GM19324 (cell line): ENCODE results near the gene FOXP2.

Source experiments
- ATAC-seq: cut with Tn5 transposase; IDR thresholded peaks from one replicate; pipeline ENCODE4 v1.9.1; 2021; ENCODE audit warnings: mild to moderate bottlenecking, moderate library complexity; ENCODE audit not compliant: unreplicated experiment, low FRiP score

FOXP2 gene

GRCh38 chr7:114648680-114649079 lies 234.1 kb downstream of the FOXP2 start:
- ATAC-seq: no peak

GRCh38 chr7:114649689-114650088 lies 235.1 kb downstream of the FOXP2 start:
- ATAC-seq: no peak

- ATAC-seq: no peak
Measured at GRCh38 chr7:114650491-114650890, 235.9 kb downstream of the FOXP2 start.

GRCh38 chr7:114652041-114652440 lies 237.4 kb downstream of the FOXP2 start:
- ATAC-seq: no peak

GRCh38 chr7:114653364-114654088 lies 238.9 kb downstream of the FOXP2 start:
- no peak for ATAC-seq

- ATAC-seq: no peak
Measured at GRCh38 chr7:114656466-114656865, 241.9 kb downstream of the FOXP2 start.

- ATAC-seq: no peak
Measured at GRCh38 chr7:114657279-114657678, 242.7 kb downstream of the FOXP2 start.

GRCh38 chr7:114658216-114658615 lies 243.6 kb downstream of the FOXP2 start:
- ATAC-seq: no peak

GRCh38 chr7:114659409-114660125 lies 245.0 kb downstream of the FOXP2 start:
- ATAC-seq: no peak

- no peak for ATAC-seq
Measured at GRCh38 chr7:114660126-114660486, 245.5 kb downstream of the FOXP2 start.

GRCh38 chr7:114660753-114661152 lies 246.1 kb downstream of the FOXP2 start:
- ATAC-seq: no peak

- ATAC-seq: no peak
Measured at GRCh38 chr7:114662002-114662677, 247.5 kb downstream of the FOXP2 start.

GRCh38 chr7:114663502-114663901 lies 248.9 kb downstream of the FOXP2 start:
- no peak for ATAC-seq

GRCh38 chr7:114670676-114671075 lies 256.1 kb downstream of the FOXP2 start:
- no peak for ATAC-seq

- no peak for ATAC-seq
Measured at GRCh38 chr7:114671563-114672123, 257.0 kb downstream of the FOXP2 start.

GRCh38 chr7:114678116-114678515 lies 263.5 kb downstream of the FOXP2 start:
- no peak for ATAC-seq

- ATAC-seq: no peak
Measured at GRCh38 chr7:114687238-114687637, 272.6 kb downstream of the FOXP2 start.

- no peak for ATAC-seq
Measured at GRCh38 chr7:114688443-114689055, 273.9 kb downstream of the FOXP2 start.

GRCh38 chr7:114689406-114689805 lies 274.8 kb downstream of the FOXP2 start:
- no peak for ATAC-seq

- no peak for ATAC-seq
Measured at GRCh38 chr7:114691605-114692004, 277.0 kb downstream of the FOXP2 start.

GRCh38 chr7:114695182-114695581 lies 280.6 kb downstream of the FOXP2 start:
- ATAC-seq: no peak
